Stimulated activated CD8-positive, alpha-beta memory T cell treated with anti-CD3 and anti-CD28 coated beads, Interleukin-4, amount 100 ng/mL, for 48 hours (primary cell): ENCODE results near the gene OTC.

Experiments
- DNase-seq: peaks from one replicate; pipeline ENCODE4 v3.0.0-alpha.2; 2020

Gene OTC

GRCh38 chrX:38352362-38352761, at the start of gene OTC:
Gene OTC (plus strand): TSS chrX:38352604. CDS start chrX:38352697, 93 bp downstream.
- no peak for DNase-seq

DNA sequence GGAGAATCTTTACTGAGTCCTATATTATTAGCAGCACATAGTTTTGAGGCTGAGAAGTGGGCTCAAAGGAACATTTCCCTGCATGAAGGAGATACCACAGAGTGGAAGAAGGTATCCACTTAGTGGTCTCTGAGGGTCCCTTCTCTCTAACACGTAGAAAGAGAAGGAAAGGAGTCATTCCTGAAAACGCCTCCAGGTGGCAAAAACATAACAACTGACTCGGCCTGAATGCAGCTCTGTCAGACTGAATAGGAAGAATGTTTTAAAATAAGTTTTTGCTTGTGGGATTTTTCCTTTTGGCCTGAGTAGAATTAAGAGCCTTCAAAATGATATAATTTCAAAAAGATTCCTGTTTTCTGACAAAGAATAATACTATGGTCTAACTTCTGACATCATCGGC, 48.4 kb upstream of the OTC start:
- no peak for DNase-seq

- no peak for DNase-seq
Measured at GRCh38 chrX:38305971-38306370, 46.4 kb upstream of the OTC start.

DNA sequence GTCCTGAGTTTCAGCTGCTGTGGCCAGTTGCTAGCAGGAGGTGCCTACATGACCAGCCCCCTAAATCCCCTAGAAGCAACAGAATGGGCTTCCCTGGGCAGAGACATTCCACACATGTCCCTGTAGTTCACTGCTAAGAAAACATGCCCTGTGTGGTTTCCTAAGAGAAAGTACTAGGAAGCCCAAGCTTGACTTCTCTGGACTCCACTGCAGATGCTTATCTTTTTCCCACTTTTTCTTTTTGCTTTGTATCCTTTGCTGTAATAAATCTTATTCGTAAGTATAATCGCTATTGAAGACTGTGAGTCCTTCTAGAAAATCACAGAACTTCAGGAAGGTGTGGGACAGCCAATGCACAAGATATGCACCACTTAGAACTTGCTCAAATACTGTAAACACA, 40.7 kb upstream of the OTC start:
- no peak for DNase-seq

- no peak for DNase-seq
Measured at GRCh38 chrX:38312436-38312835, 40.0 kb upstream of the OTC start.

GRCh38 chrX:38313190-38313589, 39.2 kb upstream of the OTC start:
- DNase-seq = no peak

- DNase-seq = no peak
Measured at GRCh38 chrX:38315186-38315585, 37.2 kb upstream of the OTC start.

DNA sequence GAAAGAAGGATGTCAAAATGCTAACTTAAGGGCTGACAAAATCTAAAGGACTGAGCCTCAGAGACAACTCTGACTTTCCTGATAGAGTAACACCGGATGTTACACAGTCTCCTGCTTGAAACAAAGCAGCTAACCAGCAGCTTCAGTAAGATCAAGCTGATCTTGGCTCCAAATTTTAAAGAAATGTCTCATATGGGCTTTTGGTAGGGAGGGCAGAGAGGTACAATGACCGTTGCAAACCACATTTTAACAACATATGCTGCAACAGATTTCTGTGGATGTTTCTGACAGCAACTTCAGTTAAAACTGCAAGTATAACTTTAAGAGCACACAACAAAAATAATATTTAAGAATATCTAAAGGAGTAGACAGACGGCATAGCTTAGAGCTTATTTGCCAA, 34.2 kb upstream of the OTC start:
- no peak for DNase-seq

GRCh38 chrX:38318606-38319005, 33.8 kb upstream of the OTC start:
- DNase-seq = no peak

- DNase-seq = no peak
Measured at GRCh38 chrX:38320819-38321218, 31.6 kb upstream of the OTC start.

GRCh38 chrX:38326086-38326485, 26.3 kb upstream of the OTC start:
- DNase-seq = no peak

- DNase-seq = peak; percentile 92
Measured at GRCh38 chrX:38327007-38327774, 25.2 kb upstream of the OTC start, which contains the start of gene RPGR. Gene RPGR (minus strand): TSS chrX:38327509. CDS start chrX:38327367, 142 bp downstream.

GRCh38 chrX:38327775-38328081, 24.7 kb upstream of the OTC start:
- DNase-seq = no peak

- no peak for DNase-seq
Measured at GRCh38 chrX:38332505-38332904, 19.9 kb upstream of the OTC start.

DNA sequence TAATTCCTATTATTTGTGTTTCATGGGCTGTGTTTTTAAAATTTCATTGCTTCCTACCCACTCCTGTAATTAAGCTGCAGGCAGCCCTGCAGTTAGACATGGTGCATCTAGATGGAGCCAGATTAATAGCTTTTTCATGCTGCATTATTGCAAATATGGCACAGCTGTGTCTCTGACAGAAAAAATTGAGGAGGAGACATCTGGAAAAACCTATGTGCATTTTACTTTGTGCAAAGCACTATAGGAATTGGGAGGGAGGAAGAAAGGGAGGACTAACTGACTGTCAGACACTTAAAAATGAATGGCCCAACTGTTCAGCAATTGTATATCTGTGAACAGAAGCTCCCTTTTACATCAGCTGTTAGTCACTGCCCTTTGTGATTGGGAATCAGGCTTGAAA, 17.0 kb upstream of the OTC start:
- no peak for DNase-seq

DNA sequence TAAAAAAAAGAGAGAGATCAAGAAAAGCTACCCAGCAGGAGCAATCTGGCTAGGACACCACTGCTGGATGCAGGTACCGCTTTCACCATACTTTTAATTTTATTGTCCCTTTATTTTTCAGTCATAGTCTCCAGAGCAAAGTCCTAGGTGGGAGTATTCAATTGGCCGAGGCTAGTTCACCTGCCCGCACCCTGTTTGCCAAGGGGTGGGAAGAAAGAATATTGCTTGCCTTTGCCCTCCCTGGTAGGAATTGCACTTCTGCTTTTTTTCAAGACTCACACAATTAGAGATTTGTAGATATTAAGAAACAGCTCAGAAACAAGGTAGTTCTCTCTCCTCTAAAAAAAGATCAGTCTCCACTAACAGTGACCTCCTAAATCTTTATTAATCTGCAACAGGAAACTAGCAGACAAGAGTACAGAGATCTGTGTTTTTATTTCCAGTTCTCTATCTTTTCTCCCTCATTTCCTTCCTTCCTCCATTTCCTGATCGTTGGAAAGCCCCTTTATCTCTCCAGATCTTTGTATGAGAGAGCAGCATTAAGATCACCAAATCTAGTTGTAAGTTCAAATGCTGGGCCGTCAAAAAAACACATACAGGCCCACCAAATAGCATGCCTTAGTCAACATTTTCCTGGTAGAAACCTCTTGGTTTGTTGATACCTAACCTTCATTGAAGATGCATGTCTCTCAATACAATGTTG, 15.7 kb upstream of the OTC start:
- DNase-seq = no peak

GRCh38 chrX:38341442-38341841, 11.0 kb upstream of the OTC start:
- no peak for DNase-seq

GRCh38 chrX:38342853-38343778, 9.3 kb upstream of the OTC start:
- DNase-seq = no peak

GRCh38 chrX:38346150-38346549, 6.3 kb upstream of the OTC start:
- DNase-seq = no peak

GRCh38 chrX:38347136-38347535, 5.3 kb upstream of the OTC start:
- no peak for DNase-seq

- no peak for DNase-seq
Measured at GRCh38 chrX:38351346-38351745, 1.1 kb upstream of the OTC start.

- no peak for DNase-seq
Measured at GRCh38 chrX:38356401-38356800, 4.0 kb downstream of the OTC start.
